ENCODE data around the gene LHFPL2. TPM values are rescaled to one million over a fixed set of nuclear protein-coding genes. Genes with fewer than 3 reads are reported as not detected.

LHFPL2 gene
- total RNA-seq, 2 experiments from 2014 or later: not detected

GRCh38 chr5:78508186-78508765 lies 140.3 kb downstream of the LHFPL2 start:
- CTCF ChIA-PET: interaction anchor here (1.6 kb wide), 1 partner anchor 14 kb away, joined by 3 read pairs; no protein-coding TSS in a partner anchor
- no peaks in the 10 kb centered on the region for H3K9me3 Mint-ChIP-seq (ENCODE audit: low read depth)
- DNase-seq (no peak), ATAC-seq (no peak)
- peaks cover 68% of the 10 kb centered on the region for H3K27me3 Mint-ChIP-seq
- peaks cover 14% of the 10 kb centered on the region for H3K4me1 Mint-ChIP-seq
- H3K36me3 Mint-ChIP-seq: no peaks in the 10 kb centered on the region
- H3K27ac Mint-ChIP-seq: no peak overlapping the region
- no peak overlapping the region for H3K4me3 Mint-ChIP-seq

GRCh38 chr5:78507531-78507930 lies 141.0 kb downstream of the LHFPL2 start:
- Mint-ChIP-seq H3K27ac (no peak overlapping the region), H3K9me3 (ENCODE audit: low read depth) (no peaks in the 10 kb centered on the region), H3K4me3 (no peak overlapping the region), H3K27me3 (peaks cover 70% of the 10 kb centered on the region), H3K36me3 (no peaks in the 10 kb centered on the region), H3K4me1 (peaks cover 14% of the 10 kb centered on the region)
- no peak for ATAC-seq
- CTCF ChIA-PET: no interaction called here
- DNase-seq: no peak

GRCh38 chr5:78506261-78507024 lies 142.1 kb downstream of the LHFPL2 start:
- no peak for DNase-seq
- H3K9me3 Mint-ChIP-seq (ENCODE audit: low read depth): no peaks in the 10 kb centered on the region
- H3K36me3 Mint-ChIP-seq: no peaks in the 10 kb centered on the region
- ATAC-seq: no peak
- CTCF ChIA-PET: no interaction called here
- peaks cover 75% of the 10 kb centered on the region for H3K27me3 Mint-ChIP-seq
- peaks cover 14% of the 10 kb centered on the region for H3K4me1 Mint-ChIP-seq
- H3K27ac Mint-ChIP-seq: no peak overlapping the region
- no peak overlapping the region for H3K4me3 Mint-ChIP-seq

GRCh38 chr5:78505860-78506259 lies 142.7 kb downstream of the LHFPL2 start:
- no peak overlapping the region for H3K4me3 Mint-ChIP-seq
- H3K4me1 Mint-ChIP-seq: peaks cover 14% of the 10 kb centered on the region
- H3K27ac Mint-ChIP-seq: no peak overlapping the region
- H3K27me3 Mint-ChIP-seq: peaks cover 74% of the 10 kb centered on the region
- CTCF ChIA-PET: no interaction called here
- ATAC-seq (no peak), DNase-seq (no peak)
- H3K9me3 Mint-ChIP-seq (ENCODE audit: low read depth): no peaks in the 10 kb centered on the region
- H3K36me3 Mint-ChIP-seq: no peaks in the 10 kb centered on the region

- CTCF ChIA-PET: no interaction called here
- no peak overlapping the region for H3K4me3 Mint-ChIP-seq
Measured at GRCh38 chr5:78504704-78505677, 143.6 kb downstream of the LHFPL2 start.

GRCh38 chr5:78503958-78504653 lies 144.5 kb downstream of the LHFPL2 start:
- H3K27ac Mint-ChIP-seq: no peak overlapping the region
- CTCF ChIA-PET: no interaction called here
- no peak overlapping the region for H3K4me3 Mint-ChIP-seq
- DNase-seq (no peak), ATAC-seq (no peak)
- no peaks in the 10 kb centered on the region for H3K36me3 Mint-ChIP-seq
- H3K27me3 Mint-ChIP-seq: peaks cover 76% of the 10 kb centered on the region
- peaks cover 3% of the 10 kb centered on the region for H3K4me1 Mint-ChIP-seq
- H3K9me3 Mint-ChIP-seq (ENCODE audit: low read depth): no peaks in the 10 kb centered on the region

More at GRCh38 chr5:78504704-78505677, 143.6 kb downstream of the LHFPL2 start:
- DNase-seq (no peak), ATAC-seq (no peak)
- H3K36me3 Mint-ChIP-seq: no peaks in the 10 kb centered on the region
- no peak overlapping the region for H3K27ac Mint-ChIP-seq
- H3K27me3 Mint-ChIP-seq: peaks cover 76% of the 10 kb centered on the region
- no peaks in the 10 kb centered on the region for H3K9me3 Mint-ChIP-seq (ENCODE audit: low read depth)
- H3K4me1 Mint-ChIP-seq: peaks cover 10% of the 10 kb centered on the region

- H3K27ac Mint-ChIP-seq: no peak overlapping the region
- no peaks in the 10 kb centered on the region for H3K4me1 Mint-ChIP-seq
- H3K9me3 Mint-ChIP-seq (ENCODE audit: low read depth): no peaks in the 10 kb centered on the region
- no peak for ATAC-seq
- peaks cover 63% of the 10 kb centered on the region for H3K27me3 Mint-ChIP-seq
- H3K36me3 Mint-ChIP-seq: no peaks in the 10 kb centered on the region
- CTCF ChIA-PET: no interaction called here
- DNase-seq: no peak
- no peak overlapping the region for H3K4me3 Mint-ChIP-seq
Measured at GRCh38 chr5:78501411-78502352, 146.9 kb downstream of the LHFPL2 start.

- no peaks in the 10 kb centered on the region for H3K9me3 Mint-ChIP-seq (ENCODE audit: low read depth)
- peaks cover 57% of the 10 kb centered on the region for H3K27me3 Mint-ChIP-seq
- H3K36me3 Mint-ChIP-seq: no peaks in the 10 kb centered on the region
- H3K27ac Mint-ChIP-seq: no peak overlapping the region
- H3K4me1 Mint-ChIP-seq: no peaks in the 10 kb centered on the region
- H3K4me3 Mint-ChIP-seq: no peak overlapping the region
- ATAC-seq (no peak), DNase-seq (no peak)
- CTCF ChIA-PET: no interaction called here
Measured at GRCh38 chr5:78500871-78501270, 147.7 kb downstream of the LHFPL2 start.

- ATAC-seq (no peak), DNase-seq (no peak)
- Mint-ChIP-seq H3K27ac (no peak overlapping the region), H3K4me3 (no peak overlapping the region), H3K27me3 (peaks cover 54% of the 10 kb centered on the region), H3K36me3 (no peaks in the 10 kb centered on the region), H3K9me3 (ENCODE audit: low read depth) (no peaks in the 10 kb centered on the region), H3K4me1 (no peaks in the 10 kb centered on the region)
- CTCF ChIA-PET: no interaction called here
Measured at GRCh38 chr5:78500028-78500427, 148.5 kb downstream of the LHFPL2 start.

- Mint-ChIP-seq H3K4me3 (no peak overlapping the region), H3K27ac (no peak overlapping the region), H3K4me1 (no peaks in the 10 kb centered on the region), H3K36me3 (no peaks in the 10 kb centered on the region), H3K27me3 (peaks cover 54% of the 10 kb centered on the region), H3K9me3 (ENCODE audit: low read depth) (no peaks in the 10 kb centered on the region)
- CTCF ChIA-PET: no interaction called here
- no peak for DNase-seq
- no peak for ATAC-seq
Measured at GRCh38 chr5:78499485-78499884, 149.1 kb downstream of the LHFPL2 start.

- Mint-ChIP-seq H3K27me3 (peaks cover 46% of the 10 kb centered on the region), H3K36me3 (no peaks in the 10 kb centered on the region), H3K27ac (no peak overlapping the region), H3K9me3 (ENCODE audit: low read depth) (no peaks in the 10 kb centered on the region), H3K4me3 (no peak overlapping the region), H3K4me1 (no peaks in the 10 kb centered on the region)
- CTCF ChIA-PET: no interaction called here
- ATAC-seq: no peak
- DNase-seq: no peak
Measured at GRCh38 chr5:78497573-78498533, 150.7 kb downstream of the LHFPL2 start.

All from activated CD8-positive, alpha-beta memory T cell treated with anti-CD3 and anti-CD28 coated beads, Interleukin-2, amount 10 ng/mL, durations not matched to agents 7 days and 5 days (primary cell).